IMR-90 (cell line): Measurements from ENCODE around the gene PALB2. TPM values are rescaled to one million over a fixed set of nuclear protein-coding genes. Genes with fewer than 3 reads are reported as not detected.

Source experiments
- ATAC-seq: fragments of 200-7000 bp; cut with Tn5 transposase; 2 replicates; pipeline ENCODE4 v1.9.1; 2020; ENCODE audit warnings: low read depth, mild to moderate bottlenecking, moderate library complexity
- BruUV-seq: library from RNA; stranded (reverse); fragments of 400-500 nt; replicated peaks from 2 replicates; lab custom pipeline; 2021; lab: Mats Ljungman, UMichigan
- CTCF ChIA-PET: fragments of 300-600 bp; formaldehyde crosslinking; extraction: SDS; loops from one replicate; lab custom pipeline; 2021; ENCODE audit warnings: antibody characterized with exemption; lab: Yijun Ruan, JAX
- POLR2A ChIA-PET: fragments of 300-600 bp; sonication (Branson Sonifier 250); formaldehyde crosslinking; loops from one replicate; lab custom pipeline; 2022; ENCODE audit warnings: antibody characterized with exemption; ENCODE audit not compliant: unreplicated experiment; lab: Charles Lee
- DNase-seq: peaks from one replicate; pipeline ENCODE4 v3.0.0; 2013
- H2AFZ ChIP-seq: replicated peaks from 2 replicates; pipeline ENCODE3; 2013; ENCODE audit warnings: low read length, mild to moderate bottlenecking; ENCODE audit not compliant: poor library complexity
- H2AK5ac ChIP-seq: 2 replicates; pipeline ENCODE4 v1.6.1; 2013; ENCODE audit warnings: low read depth, low read length, inconsistent platforms
- H2AK9ac ChIP-seq: replicated peaks from 2 replicates; pipeline ENCODE3; 2013; ENCODE audit warnings: mild to moderate bottlenecking, low read depth, low read length, moderate library complexity; ENCODE audit not compliant: poor library complexity
- H2BK120ac ChIP-seq: 2 replicates; pipeline ENCODE4 v1.6.1; 2013; ENCODE audit warnings: low read depth, low read length, inconsistent platforms
- H2BK15ac ChIP-seq: 3 replicates; pipeline ENCODE4 v1.6.1; 2013; ENCODE audit warnings: low read depth, low read length, inconsistent platforms
- H2BK20ac ChIP-seq: 2 replicates; pipeline ENCODE4 v1.6.1; 2013; ENCODE audit warnings: low read depth, mild to moderate bottlenecking, inconsistent platforms, low read length, moderate library complexity
- H2BK5ac ChIP-seq: 2 replicates; pipeline ENCODE4 v1.6.1; 2013; ENCODE audit warnings: mild to moderate bottlenecking, low read depth, low read length, inconsistent platforms; ENCODE audit not compliant: poor library complexity, severe bottlenecking
- H3K14ac ChIP-seq: replicated peaks from 2 replicates; pipeline ENCODE4 v1.6.1; 2013; ENCODE audit warnings: low read depth, low read length, inconsistent platforms
- H3K18ac ChIP-seq: 2 replicates; pipeline ENCODE4 v1.6.1; 2013; ENCODE audit warnings: low read depth, low read length, control low read depth
- H3K23ac ChIP-seq: 2 replicates; pipeline ENCODE4 v1.6.1; 2013; ENCODE audit warnings: low read depth, low read length, inconsistent platforms
- H3K27ac ChIP-seq: 2 replicates; pipeline ENCODE4 v1.5.1; 2013; ENCODE audit warnings: mild to moderate bottlenecking, control low read depth, low read length; ENCODE audit not compliant: insufficient read depth
- H3K27me3 ChIP-seq: 2 replicates; pipeline ENCODE4 v1.6.1; 2013; ENCODE audit warnings: low read length; ENCODE audit not compliant: control insufficient read depth, insufficient read depth
- H3K36me3 ChIP-seq: 2 replicates; pipeline ENCODE4 v1.6.1; 2013; ENCODE audit warnings: low read length, mixed read lengths; ENCODE audit not compliant: control insufficient read depth, insufficient read depth
- H3K4ac ChIP-seq: 2 replicates; pipeline ENCODE4 v1.6.1; 2013; ENCODE audit warnings: low read depth, low read length, inconsistent platforms
- H3K4me1 ChIP-seq: 2 replicates; pipeline ENCODE4 v1.6.1; 2013; ENCODE audit warnings: low read length, mixed read lengths; ENCODE audit not compliant: control insufficient read depth, insufficient read depth
- H3K4me2 ChIP-seq: 2 replicates; pipeline ENCODE4 v1.6.1; 2013; ENCODE audit warnings: low read depth, mild to moderate bottlenecking, control low read depth, low read length, moderate library complexity
- H3K4me3 ChIP-seq: 2 replicates; pipeline ENCODE4 v1.5.1; 2013; ENCODE audit warnings: low read depth, mild to moderate bottlenecking, control low read depth, low read length, moderate library complexity; ENCODE audit not compliant: insufficient read depth
- H3K56ac ChIP-seq: 2 replicates; pipeline ENCODE4 v1.6.1; 2013; ENCODE audit warnings: low read length, inconsistent platforms; ENCODE audit not compliant: insufficient read depth; ENCODE audit errors: extremely low read depth
- H3K79me1 ChIP-seq, 2 experiments: 2 replicates each; pipeline ENCODE4 v1.6.1; 2013; ENCODE audit warnings: low read length in 2 of 2, inconsistent platforms in 1 of 2, low read depth in 1 of 2
- H3K9ac ChIP-seq: 2 replicates; pipeline ENCODE4 v1.6.1; 2013; ENCODE audit warnings: low read depth, low read length, control low read depth
- H3K9me1 ChIP-seq: 2 replicates; pipeline ENCODE4 v1.6.1; 2013; ENCODE audit warnings: low read length, inconsistent platforms; ENCODE audit not compliant: insufficient read depth
- H3K9me3 ChIP-seq: 2 replicates; pipeline ENCODE4 v1.6.1; 2013; ENCODE audit warnings: low read length; ENCODE audit not compliant: control insufficient read depth, insufficient read depth
- H4K20me1 ChIP-seq: 2 replicates; pipeline ENCODE4 v1.6.1; 2013; ENCODE audit warnings: low read length, inconsistent platforms; ENCODE audit not compliant: insufficient read depth
- H4K5ac ChIP-seq: 2 replicates; pipeline ENCODE4 v1.6.1; 2013; ENCODE audit warnings: mild to moderate bottlenecking, low read depth, low read length, control low read depth
- H4K8ac ChIP-seq, 2 experiments: 2 replicates each; pipeline ENCODE4 v1.6.1; 2013; ENCODE audit warnings: low read depth in 2 of 2, low read length in 2 of 2, control low read depth in 1 of 2, inconsistent platforms in 1 of 2
- H4K91ac ChIP-seq: 2 replicates; pipeline ENCODE4 v1.6.1; 2013; ENCODE audit warnings: low read depth, low read length, inconsistent platforms; ENCODE audit not compliant: insufficient read depth
- BHLHE40 ChIP-seq: fragments of 150-350 bp; IDR thresholded peaks from 2 replicates; pipeline ENCODE4 v1.6.1; 2016; ENCODE audit warnings: mild to moderate bottlenecking, low read depth, low read length
- CEBPB ChIP-seq: IDR thresholded peaks from 2 replicates; pipeline ENCODE4 v1.6.1; 2012; ENCODE audit warnings: low read depth, low read length, improper control_type of control experiment
- CHD1 ChIP-seq: IDR thresholded peaks from 2 replicates; pipeline ENCODE4 v1.6.1; 2012; ENCODE audit warnings: low read depth, low read length, improper control_type of control experiment
- FOS ChIP-seq: fragments of 150-350 bp; IDR thresholded peaks from 2 replicates; pipeline ENCODE4 v1.6.1; 2016; ENCODE audit warnings: low read depth, low read length
- MAZ ChIP-seq: IDR thresholded peaks from 2 replicates; pipeline ENCODE4 v1.6.1; 2012; ENCODE audit warnings: low read depth, mild to moderate bottlenecking, low read length, improper control_type of control experiment, moderate library complexity, borderline replicate concordance
- MXI1 ChIP-seq: IDR thresholded peaks from 2 replicates; pipeline ENCODE4 v1.6.1; 2012; ENCODE audit warnings: low read depth, mild to moderate bottlenecking, low read length, moderate library complexity, borderline replicate concordance
- NFE2L2 ChIP-seq: fragments of 150-350 bp; IDR thresholded peaks from 2 replicates; pipeline ENCODE4 v1.6.1; 2016; ENCODE audit warnings: low read depth, mild to moderate bottlenecking, low read length
- RAD21 ChIP-seq: IDR thresholded peaks from 2 replicates; pipeline ENCODE4 v1.6.1; 2012; ENCODE audit warnings: low read length, improper control_type of control experiment
- RCOR1 ChIP-seq: IDR thresholded peaks from 2 replicates; pipeline ENCODE4 v1.6.1; 2012; ENCODE audit warnings: mild to moderate bottlenecking, low read length, improper control_type of control experiment; ENCODE audit not compliant: insufficient replicate concordance
- RFX5 ChIP-seq: IDR thresholded peaks from 2 replicates; pipeline ENCODE4 v1.8.0; 2012; ENCODE audit warnings: low read depth, mild to moderate bottlenecking, low read length, moderate library complexity
- SMC3 ChIP-seq: fragments of 150-350 bp; IDR thresholded peaks from 2 replicates; pipeline ENCODE4 v1.6.1; 2016; ENCODE audit warnings: low read depth, mild to moderate bottlenecking, antibody characterized with exemption, low read length, moderate library complexity
- WGBS, 2 experiments: methylation state at CpG; one replicate each; pipeline versions ENCODE4 v1.1.5 to v1.1.7; 2013; ENCODE audit warnings: missing lambda C conversion rate in 2 of 2; ENCODE audit not compliant: insufficient read length in 1 of 2; ENCODE audit errors: extremely low coverage in 2 of 2; 5-methylcytosine and 5-hydroxymethylcytosine counted together
- dilution Hi-C: fragments of 300-500 bp; cut with HindIII; formaldehyde crosslinking; loops from one replicate; pipeline ENCODE4 v1.14.3; 2018; ENCODE audit warnings: low sequenced_read_pairs; ENCODE audit not compliant: unreplicated experiment
- in situ Hi-C: fragments of 300-500 bp; cut with MboI; formaldehyde crosslinking; loops from 3 replicates; pipeline ENCODE4 v1.14.3; 2019; ENCODE audit warnings: low sequenced_read_pairs, inconsistent platforms, mixed read lengths
- intact Hi-C: fragments of 100-400 bp; cut with micrococcal nuclease; formaldehyde crosslinking; loops from 2 replicates; pipeline ENCODE4 v1.10.0; 2022
- polyA plus RNA-seq, 3 experiments: library from polyadenylated mRNA; depleted of rRNA; stranded (reverse); fragments of >200 nt; gene quantifications; 2 replicates each; pipeline ENCODE4 v1.2.3, GENCODE V29; 2012; ENCODE audit warnings: low replicate concordance in 1 of 3
- total RNA-seq: library from RNA; depleted of rRNA; stranded (reverse); fragments of >200 nt; gene quantifications from 2 replicates; pipeline ENCODE4 v1.2.3, GENCODE V29; 2012
- TF ChIP-seq, protein P1 (sequence below): fragments of 150-350 bp; IDR thresholded peaks from 2 replicates; pipeline ENCODE4 v1.6.1; 2017; ENCODE audit warnings: mild to moderate bottlenecking, antibody characterized with exemption, low read length, low read depth
- TF ChIP-seq, protein P2 (sequence below): fragments of 150-350 bp; IDR thresholded peaks from 2 replicates; pipeline ENCODE4 v1.6.1; 2016; ENCODE audit warnings: low read depth, mild to moderate bottlenecking, low read length, moderate library complexity, borderline replicate concordance

The PALB2 gene
- total and polyA plus RNA-seq, 2 of the 4 experiments (the other 2 are of a cell fraction) = 4.1 to 8.6 TPM

DNA sequence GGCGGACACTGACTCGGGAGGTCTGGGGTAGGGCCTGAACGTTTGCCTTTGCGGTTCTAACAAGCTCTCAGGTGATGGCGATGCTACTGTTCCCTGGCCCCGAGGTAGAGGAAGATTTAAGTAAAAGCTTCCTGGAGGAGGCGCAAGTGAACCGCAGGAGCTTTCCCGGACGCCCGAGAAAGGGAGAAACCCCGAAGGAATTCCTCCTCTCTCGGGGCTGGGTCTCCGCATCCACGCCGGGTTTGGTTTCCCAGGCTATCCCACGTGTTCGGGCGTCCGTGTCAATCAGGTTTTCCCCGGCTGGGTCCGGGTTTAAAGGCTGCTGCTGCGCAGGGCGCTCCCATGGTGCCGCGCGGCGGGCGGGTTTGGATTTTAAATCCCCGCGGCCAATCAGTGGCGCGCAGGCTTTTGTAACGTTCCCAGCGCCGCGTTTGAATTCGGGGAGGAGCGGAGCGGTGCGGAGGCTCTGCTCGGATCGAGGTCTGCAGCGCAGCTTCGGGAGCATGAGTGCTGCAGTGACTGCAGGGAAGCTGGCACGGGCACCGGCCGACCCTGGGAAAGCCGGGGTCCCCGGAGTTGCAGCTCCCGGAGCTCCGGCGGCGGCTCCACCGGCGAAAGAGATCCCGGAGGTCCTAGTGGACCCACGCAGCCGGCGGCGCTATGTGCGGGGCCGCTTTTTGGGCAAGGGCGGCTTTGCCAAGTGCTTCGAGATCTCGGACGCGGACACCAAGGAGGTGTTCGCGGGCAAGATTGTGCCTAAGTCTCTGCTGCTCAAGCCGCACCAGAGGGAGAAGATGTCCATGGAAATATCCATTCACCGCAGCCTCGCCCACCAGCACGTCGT lies 37.5 kb upstream of the PALB2 start, which contains the start of gene PLK1:
Gene PLK1, plus strand, starts transcription at position 460 of the 844 bp plus-strand sequence. Its CDS starts 44 bp downstream, at position 504.
- Histone ChIP-seq H3K18ac (no peak within 1 kb of the TSS), H3K4me3 (peak within 1 kb of the TSS; percentile 50), H3K36me3 (peaks cover 14% of the 10 kb centered on the region), H3K79me1 (peaks cover 11 to 61% of the 10 kb centered on the region in 2 experiments), H2BK5ac (peak within 1 kb of the TSS; percentile 44), H3K27me3 (no peaks in the 10 kb centered on the region), H2BK15ac (peak within 1 kb of the TSS; percentile 61; the same call in 1 of the 3 replicates), H2BK120ac (0 out of 2 replicates have a peak within 1 kb of the TSS, but pooled peaks have one; percentile 33), H2AFZ (peak within 1 kb of the TSS; percentile 87), H3K4me1 (peaks cover 19% of the 10 kb centered on the region), H3K4me2 (peak within 1 kb of the TSS; percentile 87), H3K9ac (peak within 1 kb of the TSS; percentile 61), H2AK9ac (peak within 1 kb of the TSS; percentile 99), H3K23ac (peak within 1 kb of the TSS; percentile 92), H4K20me1 (peaks cover 29% of the 10 kb centered on the region), H2BK20ac (peak within 1 kb of the TSS; percentile 5; the same call in 1 of the 2 replicates), H3K14ac (peak within 1 kb of the TSS; percentile 74), H4K5ac (no peak within 1 kb of the TSS), H3K56ac (peak within 1 kb of the TSS; percentile 68), H3K4ac (peak within 1 kb of the TSS; percentile 81), H3K9me3 (no peaks in the 10 kb centered on the region), H2AK5ac (peak within 1 kb of the TSS; percentile 91), H3K9me1 (peaks cover 11% of the 10 kb centered on the region; the same call in 1 of the 2 replicates), H4K91ac (peak within 1 kb of the TSS; percentile 85), H3K27ac (peak within 1 kb of the TSS; percentile 64), H4K8ac (peak within 1 kb of the TSS; percentile 83 to 93)
- in situ Hi-C loops = loop anchor here (25.0 kb wide), 1 partner anchor 834 kb away; no protein-coding TSS in a partner anchor
- ChIA-PET CTCF (interaction anchor here (2.9 kb wide), 1 partner anchor 10 kb away, joined by 7 read pairs; no protein-coding TSS in a partner anchor), POLR2A (no interaction called here)
- peak; percentile 76 for DNase-seq
- 5% methylated on average over 49 of the region's 75 CpGs; no CpG with 5 or more reads in 1 of the 2 experiments for WGBS, 2 experiments
- intact Hi-C loops = loop anchor here (2.0 kb wide), 2 partner anchors 50 to 358 kb away; no protein-coding TSS in a partner anchor
- dilution Hi-C loops = no loop called here
- no TSS peak for BruUV-seq
- peak; percentile 93 for ATAC-seq
- TF ChIP-seq NFE2L2 (no peak), MXI1 (peak; percentile 95), RAD21 (peak; percentile 44), CEBPB (peak; percentile 14; the same call in 1 of the 2 replicates), FOS (no peak), BHLHE40 (no peak), RFX5 (no peak), CHD1 (no peak), SMC3 (peak; percentile 9; the same call in 1 of the 2 replicates), MAZ (no peak), RCOR1 (no peak)
- TF ChIP-seq, protein P1, sequence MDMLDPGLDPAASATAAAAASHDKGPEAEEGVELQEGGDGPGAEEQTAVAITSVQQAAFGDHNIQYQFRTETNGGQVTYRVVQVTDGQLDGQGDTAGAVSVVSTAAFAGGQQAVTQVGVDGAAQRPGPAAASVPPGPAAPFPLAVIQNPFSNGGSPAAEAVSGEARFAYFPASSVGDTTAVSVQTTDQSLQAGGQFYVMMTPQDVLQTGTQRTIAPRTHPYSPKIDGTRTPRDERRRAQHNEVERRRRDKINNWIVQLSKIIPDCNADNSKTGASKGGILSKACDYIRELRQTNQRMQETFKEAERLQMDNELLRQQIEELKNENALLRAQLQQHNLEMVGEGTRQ = peak; percentile 41; the same call in 1 of the 2 replicates
- TF ChIP-seq, protein P2, sequence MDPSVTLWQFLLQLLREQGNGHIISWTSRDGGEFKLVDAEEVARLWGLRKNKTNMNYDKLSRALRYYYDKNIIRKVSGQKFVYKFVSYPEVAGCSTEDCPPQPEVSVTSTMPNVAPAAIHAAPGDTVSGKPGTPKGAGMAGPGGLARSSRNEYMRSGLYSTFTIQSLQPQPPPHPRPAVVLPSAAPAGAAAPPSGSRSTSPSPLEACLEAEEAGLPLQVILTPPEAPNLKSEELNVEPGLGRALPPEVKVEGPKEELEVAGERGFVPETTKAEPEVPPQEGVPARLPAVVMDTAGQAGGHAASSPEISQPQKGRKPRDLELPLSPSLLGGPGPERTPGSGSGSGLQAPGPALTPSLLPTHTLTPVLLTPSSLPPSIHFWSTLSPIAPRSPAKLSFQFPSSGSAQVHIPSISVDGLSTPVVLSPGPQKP = no peak
